PFSK-1 (cell line): ENCODE results near the gene MSANTD7.

Source experiments
- FOXP2 ChIP-seq: optimal IDR thresholded peaks from 2 replicates; pipeline ENCODE3; 2011; ENCODE audit warnings: borderline replicate concordance, control low read depth, inconsistent platforms; ENCODE audit not compliant: insufficient read depth; ENCODE audit errors: extremely low read length, extremely low read depth
- POLR2AphosphoS5 ChIP-seq: IDR thresholded peaks from 2 replicates; pipeline ENCODE4 v1.6.1; 2012; ENCODE audit warnings: low read depth, mild to moderate bottlenecking, control low read depth, low read length, moderate library complexity
- REST ChIP-seq, 2 experiments: IDR thresholded peaks; 2 replicates each; pipeline versions ENCODE4 v1.6.1 to v1.8.0; 2011 to 2012; ENCODE audit warnings: low read depth in 2 of 2, low read length in 2 of 2, control low read depth in 1 of 2, inconsistent platforms in 1 of 2, mild to moderate bottlenecking in 1 of 2, moderate library complexity in 1 of 2; ENCODE audit not compliant: insufficient read depth in 1 of 2
- SIN3A ChIP-seq: IDR thresholded peaks from 2 replicates; pipeline ENCODE4 v1.6.1; 2012; ENCODE audit warnings: mild to moderate bottlenecking, low read length, moderate library complexity, borderline replicate concordance; ENCODE audit not compliant: insufficient read depth
- TAF1 ChIP-seq: IDR thresholded peaks from 2 replicates; pipeline ENCODE4 v1.6.1; 2012; ENCODE audit warnings: low read length, control low read depth, borderline replicate concordance; ENCODE audit not compliant: insufficient read depth

The MSANTD7 gene

GRCh38 chr10:14884082-14884481, 46.0 kb downstream of the MSANTD7 start:
- TF ChIP-seq SIN3A: no peak
- TF ChIP-seq FOXP2: no peak
- TF ChIP-seq REST (IDR thresholded peaks at IDR 0.05; ENCODE audit: insufficient read depth in 1 of 2, low read depth in 2 of 2, low read length in 2 of 2): no peak
- no peak for TF ChIP-seq POLR2AphosphoS5
- TF ChIP-seq TAF1: no peak
